NCI-H748 treated with DMSO at 0.1 percent for 48 hours (cell line): Measurements from ENCODE around the gene MSX2.

Experiments
- DNase-seq: peaks from one replicate; lab custom pipeline; 2025; lab: John Stamatoyannopoulos, UW

MSX2 gene

DNA sequence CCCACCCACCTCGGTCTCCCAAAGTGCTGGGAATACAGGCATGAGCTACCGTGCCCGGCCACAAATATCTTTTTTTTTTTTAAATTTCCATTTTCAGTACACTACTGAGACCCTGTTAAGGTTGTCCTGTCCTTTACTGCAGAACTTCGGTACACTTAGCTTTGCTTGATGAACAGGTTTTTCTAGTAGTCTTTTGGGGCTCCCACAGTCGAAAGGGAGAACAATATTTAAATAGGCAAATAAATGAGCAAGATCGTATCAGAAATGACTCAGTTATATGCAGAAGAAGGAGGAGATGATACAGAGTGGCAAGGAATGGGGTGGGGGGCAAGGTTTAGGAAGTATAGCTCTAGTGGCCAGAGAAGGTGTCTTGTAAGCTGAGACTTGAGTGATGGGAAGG is 52.7 kb downstream of the MSX2 start:
- DNase-seq, result no peak

GRCh38 chr5:174777583-174777982 is 53.2 kb downstream of the MSX2 start:
- DNase-seq, result no peak
